ENCODE results near the gene OSBPL10. TPM values are rescaled to one million over a fixed set of nuclear protein-coding genes. Genes with fewer than 3 reads are reported as not detected.
A peak's percentile ranks its signal among the peaks of the same experiment; 100 is the strongest.

The OSBPL10 gene
- total RNA-seq, 4 donors from 2014 or later = 7.9 to 25.5 (median 11.8) TPM

DNA sequence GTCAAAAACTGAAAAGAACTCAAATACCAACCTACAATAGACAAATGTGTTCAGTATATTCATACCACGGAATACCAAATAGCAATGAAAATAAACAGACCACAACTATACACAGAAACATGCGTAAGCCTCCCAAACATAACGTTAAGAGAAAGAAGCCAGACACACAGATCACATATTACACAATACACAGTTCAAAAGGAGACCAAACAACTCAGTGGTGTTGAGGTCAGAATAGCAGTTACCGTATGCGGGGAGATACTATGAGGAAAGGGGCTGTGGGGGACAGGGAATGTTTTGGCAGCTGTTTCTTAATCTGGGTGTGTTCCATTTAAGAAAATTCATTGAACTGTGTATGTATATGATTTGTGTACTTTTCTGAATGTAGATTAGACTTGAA is 6.6 kb downstream of the OSBPL10 start:
- Histone ChIP-seq H3K4me3 (no peak overlapping the region), H3K27ac (no peak overlapping the region), H3K4me1 (peaks cover 0 to 3% (median 0%) of the 10 kb centered on the region in 3 donors), H3K27me3 (no peaks in the 10 kb centered on the region), H3K36me3 (no peaks in the 10 kb centered on the region), H3K9me3 (no peaks in the 10 kb centered on the region)
- TF ChIP-seq, protein P1, sequence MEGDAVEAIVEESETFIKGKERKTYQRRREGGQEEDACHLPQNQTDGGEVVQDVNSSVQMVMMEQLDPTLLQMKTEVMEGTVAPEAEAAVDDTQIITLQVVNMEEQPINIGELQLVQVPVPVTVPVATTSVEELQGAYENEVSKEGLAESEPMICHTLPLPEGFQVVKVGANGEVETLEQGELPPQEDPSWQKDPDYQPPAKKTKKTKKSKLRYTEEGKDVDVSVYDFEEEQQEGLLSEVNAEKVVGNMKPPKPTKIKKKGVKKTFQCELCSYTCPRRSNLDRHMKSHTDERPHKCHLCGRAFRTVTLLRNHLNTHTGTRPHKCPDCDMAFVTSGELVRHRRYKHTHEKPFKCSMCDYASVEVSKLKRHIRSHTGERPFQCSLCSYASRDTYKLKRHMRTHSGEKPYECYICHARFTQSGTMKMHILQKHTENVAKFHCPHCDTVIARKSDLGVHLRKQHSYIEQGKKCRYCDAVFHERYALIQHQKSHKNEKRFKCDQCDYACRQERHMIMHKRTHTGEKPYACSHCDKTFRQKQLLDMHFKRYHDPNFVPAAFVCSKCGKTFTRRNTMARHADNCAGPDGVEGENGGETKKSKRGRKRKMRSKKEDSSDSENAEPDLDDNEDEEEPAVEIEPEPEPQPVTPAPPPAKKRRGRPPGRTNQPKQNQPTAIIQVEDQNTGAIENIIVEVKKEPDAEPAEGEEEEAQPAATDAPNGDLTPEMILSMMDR (IDR thresholded peaks at IDR 0.05) = no peak
- no peak for TF ChIP-seq POLR2A (IDR thresholded peaks at IDR 0.05)
- no peak for TF ChIP-seq POLR2AphosphoS5 (IDR thresholded peaks at IDR 0.05)
- no peak for TF ChIP-seq EP300 (IDR thresholded peaks at IDR 0.05)
- 78 to 96% methylated on average over 2 to 5 of the region's 5 CpGs for WGBS, 2 donors (ENCODE audit: low coverage in 1 of 2)
- no peak for ATAC-seq

DNA sequence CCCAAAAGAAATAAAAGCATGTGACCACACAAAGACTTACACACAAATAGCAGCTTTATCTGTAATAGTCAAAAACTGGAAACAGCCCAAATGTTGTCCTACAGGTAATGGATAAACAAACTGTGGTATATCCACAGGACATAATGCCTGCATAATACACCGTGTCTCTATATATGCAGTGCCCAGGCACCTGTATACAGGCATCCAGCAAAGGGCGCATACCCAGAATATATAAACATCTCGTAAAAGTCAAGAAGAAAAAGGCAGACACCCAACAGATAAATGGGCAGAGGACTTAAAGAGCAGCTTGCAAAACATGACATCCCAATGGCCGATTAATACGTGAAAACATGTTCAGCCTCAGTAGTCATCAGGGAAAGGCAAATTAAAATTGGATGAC is 7.2 kb downstream of the OSBPL10 start:
- H3K9me3 ChIP-seq = no peaks in the 10 kb centered on the region
- H3K27ac ChIP-seq = no peak overlapping the region
- no peak overlapping the region for H3K4me3 ChIP-seq
- no peaks in the 10 kb centered on the region for H3K36me3 ChIP-seq
- TF ChIP-seq EP300 (IDR thresholded peaks at IDR 0.05) (no peak), POLR2A (IDR thresholded peaks at IDR 0.05) (no peak), POLR2AphosphoS5 (IDR thresholded peaks at IDR 0.05) (no peak)
- TF ChIP-seq, protein P1 (IDR thresholded peaks at IDR 0.05) = no peak
- no peaks in the 10 kb centered on the region for H3K27me3 ChIP-seq
- no peaks in the 10 kb centered on the region for H3K4me1 ChIP-seq
- WGBS, 2 donors (ENCODE audit: low coverage in 1 of 2) = 81 to 91% methylated on average over 3 to 5 of the region's 5 CpGs
- ATAC-seq = no peak

DNA sequence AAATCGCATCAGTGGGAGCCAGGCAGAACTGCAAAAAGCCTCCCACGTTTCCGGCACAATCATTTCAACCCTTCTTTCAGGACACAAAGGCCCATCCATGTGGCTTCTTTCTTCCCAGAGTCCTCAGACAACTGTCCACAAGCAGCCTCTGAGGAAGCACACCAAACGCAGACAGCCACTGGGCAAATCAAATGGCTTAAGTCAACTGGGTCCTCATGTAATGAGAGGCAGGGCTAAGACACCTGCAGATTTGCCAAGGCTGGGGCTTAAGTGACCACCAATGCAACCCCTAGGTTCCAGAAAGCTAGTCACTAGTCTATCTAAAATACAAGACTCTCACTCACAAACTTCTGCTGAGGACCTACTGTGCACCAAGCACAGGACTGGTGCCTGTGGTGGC is 8.0 kb downstream of the OSBPL10 start:
- TF ChIP-seq, protein P1 (IDR thresholded peaks at IDR 0.05) = no peak
- no peak for TF ChIP-seq POLR2A (IDR thresholded peaks at IDR 0.05)
- TF ChIP-seq POLR2AphosphoS5 (IDR thresholded peaks at IDR 0.05) = no peak
- no peak for TF ChIP-seq EP300 (IDR thresholded peaks at IDR 0.05)
- Histone ChIP-seq H3K27me3 (no peaks in the 10 kb centered on the region), H3K36me3 (no peaks in the 10 kb centered on the region), H3K4me1 (peaks cover 0 to 1% (median 0%) of the 10 kb centered on the region in 3 donors), H3K4me3 (no peak overlapping the region), H3K9me3 (no peaks in the 10 kb centered on the region), H3K27ac (no peak overlapping the region)
- ATAC-seq = no peak
- WGBS, 2 donors (ENCODE audit: low coverage in 1 of 2) = 54 to 60% methylated on average over 1 to 3 of the region's 4 CpGs

DNA sequence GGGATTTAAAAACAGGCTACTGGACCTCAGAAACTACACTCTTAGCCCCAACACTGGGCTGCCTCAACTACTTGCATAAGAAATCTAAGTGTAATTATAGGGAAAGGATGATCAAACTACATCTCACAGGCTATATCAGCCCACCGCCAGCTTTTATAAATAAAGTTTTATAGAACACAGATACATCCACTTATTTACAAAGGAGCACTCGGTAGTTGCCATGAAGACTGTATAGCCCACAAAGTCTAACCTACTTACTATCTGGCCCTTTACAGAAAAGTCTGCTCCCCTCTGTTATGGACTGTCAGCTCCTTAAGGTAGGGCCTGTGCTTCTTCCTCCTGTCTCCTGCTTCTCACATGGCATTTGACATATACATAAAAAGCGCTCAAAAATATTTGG is 9.5 kb downstream of the OSBPL10 start:
- no peak overlapping the region for H3K4me3 ChIP-seq
- no peaks in the 10 kb centered on the region for H3K36me3 ChIP-seq
- no peaks in the 10 kb centered on the region for H3K9me3 ChIP-seq
- peaks cover 0 to 11% (median 0%) of the 10 kb centered on the region in 3 donors for H3K4me1 ChIP-seq
- TF ChIP-seq POLR2AphosphoS5 (IDR thresholded peaks at IDR 0.05) (no peak), EP300 (IDR thresholded peaks at IDR 0.05) (no peak), POLR2A (IDR thresholded peaks at IDR 0.05) (no peak)
- TF ChIP-seq, protein P1 (IDR thresholded peaks at IDR 0.05) = no peak
- 94 to 97% methylated on average over 3 of the region's 3 CpGs for WGBS, 2 donors (ENCODE audit: low coverage in 1 of 2)
- no peak overlapping the region for H3K27ac ChIP-seq
- no peaks in the 10 kb centered on the region for H3K27me3 ChIP-seq
- ATAC-seq = no peak

DNA sequence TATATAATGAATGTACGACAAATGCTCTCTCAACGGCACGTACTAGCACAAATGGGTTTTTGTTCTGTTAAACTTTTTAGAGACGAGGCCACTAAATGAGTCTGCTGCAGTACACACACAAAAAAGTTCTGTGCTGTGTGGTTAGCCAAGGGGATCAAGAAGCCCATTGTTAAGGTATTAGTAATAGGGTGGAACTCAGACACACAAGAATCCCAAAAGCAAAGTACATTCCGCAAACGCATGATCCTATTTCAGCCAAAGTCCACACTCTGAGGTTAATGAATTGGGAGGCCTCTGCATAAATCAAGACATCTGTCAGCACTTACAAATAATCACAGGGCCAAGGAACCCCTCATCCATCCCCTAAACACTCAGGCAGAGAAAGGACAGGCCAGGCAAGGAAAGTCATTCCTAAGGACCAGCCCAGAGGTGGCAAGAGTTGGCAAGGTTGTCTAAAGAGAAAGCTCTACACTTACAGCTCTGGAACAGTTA is 12.1 kb downstream of the OSBPL10 start:
- H3K36me3 ChIP-seq = no peaks in the 10 kb centered on the region
- TF ChIP-seq EP300 (IDR thresholded peaks at IDR 0.05) (no peak), POLR2AphosphoS5 (IDR thresholded peaks at IDR 0.05) (peak; percentile 10)
- H3K4me3 ChIP-seq = no peak overlapping the region
- ATAC-seq = peak; percentile 82
- H3K27me3 ChIP-seq = no peaks in the 10 kb centered on the region
- no peaks in the 10 kb centered on the region for H3K9me3 ChIP-seq
- peaks cover 0 to 11% (median 0%) of the 10 kb centered on the region in 3 donors for H3K4me1 ChIP-seq
- peak overlapping the region; percentile 29 to 63 (median 55) for H3K27ac ChIP-seq
- 54 to 56% methylated on average over 6 of the region's 6 CpGs for WGBS, 2 donors (ENCODE audit: low coverage in 1 of 2)
